Gastroesophageal sphincter (tissue), 3 donors: Measurements from ENCODE around the gene PTPN13.

Experiments used
- EP300 ChIP-seq: sonication (generic); formaldehyde crosslinking; IDR thresholded peaks from one replicate; pipeline ENCODE4 v1.6.1; 2017; ENCODE audit warnings: antibody characterized with exemption, mild to moderate bottlenecking
- POLR2A ChIP-seq, 2 donors: fragments of 450-650 bp; IDR thresholded peaks; one replicate each; pipeline ENCODE4 v1.6.1; 2017; ENCODE audit warnings: antibody characterized with exemption in 2 of 2, mild to moderate bottlenecking in 2 of 2, moderate library complexity in 1 of 2
- TF ChIP-seq, protein P1 (sequence below), 4 experiments: fragments of 200-600 bp in 2 of 4; fragments of 450-650 bp in 2 of 4; sonication (generic) in 1 of 4; IDR thresholded peaks; one replicate each; pipeline ENCODE4 v1.5.1; 2017 to 2019; ENCODE audit warnings: antibody characterized with exemption in 4 of 4, mild to moderate bottlenecking in 2 of 4, moderate library complexity in 2 of 4

DNA sequence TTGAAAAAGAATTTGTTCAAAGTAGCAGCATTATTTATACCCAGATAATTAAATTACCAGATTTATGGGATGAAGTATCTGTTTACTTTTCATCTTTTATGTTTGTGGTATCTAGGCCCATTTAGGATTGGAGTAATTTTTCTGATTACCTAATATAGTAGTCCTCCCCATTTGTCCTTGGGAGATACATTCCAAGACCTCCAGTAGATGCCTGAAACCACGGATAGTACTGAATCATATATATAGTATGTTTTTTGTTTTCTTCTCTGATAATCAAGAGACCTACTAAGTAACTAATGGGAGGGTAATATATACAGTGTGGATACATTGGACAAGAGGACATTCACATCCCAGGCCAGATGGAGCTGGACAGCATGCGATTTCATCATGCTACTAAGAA, 30.7 kb upstream of the PTPN13 start:
- TF ChIP-seq, protein P1, sequence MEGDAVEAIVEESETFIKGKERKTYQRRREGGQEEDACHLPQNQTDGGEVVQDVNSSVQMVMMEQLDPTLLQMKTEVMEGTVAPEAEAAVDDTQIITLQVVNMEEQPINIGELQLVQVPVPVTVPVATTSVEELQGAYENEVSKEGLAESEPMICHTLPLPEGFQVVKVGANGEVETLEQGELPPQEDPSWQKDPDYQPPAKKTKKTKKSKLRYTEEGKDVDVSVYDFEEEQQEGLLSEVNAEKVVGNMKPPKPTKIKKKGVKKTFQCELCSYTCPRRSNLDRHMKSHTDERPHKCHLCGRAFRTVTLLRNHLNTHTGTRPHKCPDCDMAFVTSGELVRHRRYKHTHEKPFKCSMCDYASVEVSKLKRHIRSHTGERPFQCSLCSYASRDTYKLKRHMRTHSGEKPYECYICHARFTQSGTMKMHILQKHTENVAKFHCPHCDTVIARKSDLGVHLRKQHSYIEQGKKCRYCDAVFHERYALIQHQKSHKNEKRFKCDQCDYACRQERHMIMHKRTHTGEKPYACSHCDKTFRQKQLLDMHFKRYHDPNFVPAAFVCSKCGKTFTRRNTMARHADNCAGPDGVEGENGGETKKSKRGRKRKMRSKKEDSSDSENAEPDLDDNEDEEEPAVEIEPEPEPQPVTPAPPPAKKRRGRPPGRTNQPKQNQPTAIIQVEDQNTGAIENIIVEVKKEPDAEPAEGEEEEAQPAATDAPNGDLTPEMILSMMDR (IDR thresholded peaks at IDR 0.05), result no peak
- no peak for TF ChIP-seq POLR2A (IDR thresholded peaks at IDR 0.05)
- no peak for TF ChIP-seq EP300
